Measurements from ENCODE around the gene RNF123.
"Not testable (repeated sequence)": the region's sequence is repeated elsewhere in the genome, so short reads cannot be mapped to it uniquely, and the experiment has no call there.

RNF123 gene

DNA sequence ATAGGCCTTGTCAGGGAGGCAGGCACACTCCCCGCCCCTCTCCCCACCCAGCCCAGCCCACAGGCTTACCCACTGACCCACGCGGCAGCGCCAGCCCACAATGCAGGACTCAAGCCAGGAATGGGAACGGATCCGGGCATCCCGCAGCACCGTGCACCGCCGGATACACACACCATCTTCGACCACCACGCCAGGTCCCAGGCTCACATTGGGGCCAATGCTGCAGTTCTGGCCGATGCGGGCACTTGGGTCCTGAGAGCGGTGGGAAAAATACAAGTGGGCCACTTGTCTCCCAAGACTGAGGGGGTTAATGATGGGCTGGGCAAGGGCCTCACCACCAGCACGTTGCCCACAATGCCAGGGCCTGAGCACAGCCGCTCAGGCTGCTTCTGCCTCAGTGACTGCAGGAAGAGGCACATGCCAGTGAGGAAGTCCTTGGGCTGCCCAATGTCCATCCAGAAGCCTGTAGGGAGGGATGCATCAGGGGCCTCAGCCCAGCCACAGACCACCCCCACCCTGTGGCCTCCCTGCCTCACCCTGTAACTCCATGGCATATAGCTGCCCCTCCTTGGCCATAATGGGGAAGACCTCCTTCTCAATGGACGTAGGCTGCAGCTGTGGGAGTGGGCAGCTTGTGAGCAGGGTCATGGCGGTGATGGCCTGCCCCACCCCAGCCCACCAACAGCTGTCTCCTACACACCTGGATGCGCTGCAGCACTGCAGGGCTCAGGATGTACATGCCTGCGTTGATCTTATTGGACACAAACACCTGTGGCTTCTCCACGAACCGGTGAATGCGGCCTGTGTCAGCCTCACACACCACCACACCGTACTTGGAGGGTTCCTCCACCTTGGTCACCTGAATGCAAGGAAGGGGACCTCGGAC, 32.8 kb downstream of the RNF123 start:
- DNase-seq = no peak

DNA sequence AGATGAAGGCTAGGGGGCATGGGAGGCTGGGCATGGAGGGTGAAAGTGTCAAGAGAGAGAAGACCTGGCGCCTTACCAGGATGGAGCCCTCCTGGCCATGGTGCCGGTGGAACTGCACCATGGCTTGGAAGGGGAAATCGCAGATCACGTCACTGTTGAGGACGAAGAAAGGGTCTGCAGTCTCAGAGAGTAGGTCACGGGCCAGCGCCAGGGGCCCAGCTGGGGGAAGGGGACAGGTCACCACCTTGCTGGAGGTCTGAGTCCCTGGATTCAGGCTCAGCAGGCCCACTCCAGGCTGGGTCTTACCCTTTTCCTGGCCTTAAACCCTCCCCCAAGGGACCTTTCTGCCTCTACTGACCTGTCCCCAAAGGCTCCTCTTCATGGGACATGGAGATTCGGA, 33.5 kb downstream of the RNF123 start:
- DNase-seq = no peak

GRCh38 chr3:49723296-49723627, 33.9 kb downstream of the RNF123 start:
- peak; percentile 2 for DNase-seq

- peak; percentile 86 for DNase-seq
Measured at GRCh38 chr3:49723628-49724551, 34.5 kb downstream of the RNF123 start, which contains the start of gene GMPPB. Gene GMPPB, minus strand, starts transcription at chr3:49723951. Its CDS starts 225 bp downstream, at chr3:49723726.

DNA sequence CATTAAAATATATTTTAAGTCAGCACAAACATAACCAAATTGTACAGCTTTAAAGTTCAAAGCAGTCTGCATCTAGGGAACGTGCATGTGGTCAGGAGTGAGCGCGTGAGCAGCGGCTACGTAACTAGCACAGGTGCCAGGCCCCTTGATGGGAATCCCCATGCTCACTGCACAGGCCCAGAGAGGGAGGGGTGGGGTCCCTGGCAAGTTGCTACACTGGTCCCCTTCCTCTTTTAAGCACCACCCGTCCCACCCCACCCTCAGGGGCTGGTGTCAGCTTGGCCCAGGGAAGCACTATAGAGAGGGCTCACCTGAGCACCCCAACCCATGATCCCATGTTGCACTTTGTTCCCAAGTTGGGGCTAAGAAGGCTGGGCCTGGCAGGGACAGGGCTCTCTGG, 35.2 kb downstream of the RNF123 start:
- no peak for DNase-seq

- DNase-seq = no peak
Measured at GRCh38 chr3:49725906-49726681, 36.7 kb downstream of the RNF123 start.

DNA sequence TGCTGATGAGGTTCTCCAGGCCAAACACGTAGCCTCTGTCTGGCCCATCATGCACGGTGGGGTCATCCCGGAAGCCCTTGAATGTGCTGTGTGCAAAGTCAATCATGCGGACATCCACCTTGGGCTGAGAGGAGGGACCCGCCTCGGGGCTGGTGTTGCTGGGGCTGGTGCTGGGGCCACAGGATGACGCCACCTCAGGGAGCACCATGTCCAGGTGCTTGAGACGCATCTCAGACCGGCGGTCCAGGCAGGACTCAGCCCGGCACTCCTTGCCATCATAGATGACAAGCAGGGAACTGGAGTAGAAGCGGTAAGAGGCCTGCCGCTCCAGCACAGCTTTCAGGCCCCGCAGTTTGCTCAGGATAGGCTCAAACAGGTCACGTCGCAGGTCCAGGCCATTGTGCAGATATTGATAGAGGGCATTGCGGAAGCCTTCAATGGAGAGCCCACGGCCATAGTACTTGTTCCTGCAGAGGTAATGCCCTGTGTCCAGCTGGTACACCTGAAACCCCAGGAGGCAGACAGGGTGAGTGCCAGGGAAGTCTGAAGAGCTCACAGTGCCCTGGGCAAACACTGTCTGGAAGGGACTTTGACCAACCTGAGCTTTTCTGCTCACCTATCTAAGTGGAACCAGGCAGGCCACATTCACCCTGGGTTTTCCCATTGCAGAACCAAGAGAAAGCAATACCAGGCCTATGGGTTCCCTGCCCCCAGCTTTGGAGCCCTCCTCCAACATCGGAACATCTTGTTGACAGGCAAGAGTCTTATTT, 38.0 kb downstream of the RNF123 start:
- DNase-seq = no peak

DNA sequence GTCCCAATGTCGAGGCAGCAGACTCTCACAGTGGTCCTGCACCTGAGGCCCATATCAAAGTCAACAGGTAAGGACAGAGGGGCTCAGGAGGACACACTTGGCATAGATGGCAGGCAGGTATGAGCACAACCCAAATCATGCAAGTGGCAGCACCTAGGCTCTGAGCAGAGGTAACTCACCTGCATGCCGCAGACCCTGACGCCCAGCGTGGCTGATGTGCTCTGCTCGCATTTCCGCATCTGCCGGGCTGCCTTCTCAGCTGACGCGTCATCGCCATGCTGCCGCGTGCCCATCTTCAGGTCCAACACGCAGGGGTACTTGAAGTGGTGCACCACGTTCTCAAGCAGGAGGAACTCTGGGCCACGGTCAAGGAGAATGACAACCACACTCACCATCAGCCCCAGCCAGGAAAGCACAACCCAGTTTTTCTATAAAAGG, 38.6 kb downstream of the RNF123 start:
- no peak for DNase-seq

DNA sequence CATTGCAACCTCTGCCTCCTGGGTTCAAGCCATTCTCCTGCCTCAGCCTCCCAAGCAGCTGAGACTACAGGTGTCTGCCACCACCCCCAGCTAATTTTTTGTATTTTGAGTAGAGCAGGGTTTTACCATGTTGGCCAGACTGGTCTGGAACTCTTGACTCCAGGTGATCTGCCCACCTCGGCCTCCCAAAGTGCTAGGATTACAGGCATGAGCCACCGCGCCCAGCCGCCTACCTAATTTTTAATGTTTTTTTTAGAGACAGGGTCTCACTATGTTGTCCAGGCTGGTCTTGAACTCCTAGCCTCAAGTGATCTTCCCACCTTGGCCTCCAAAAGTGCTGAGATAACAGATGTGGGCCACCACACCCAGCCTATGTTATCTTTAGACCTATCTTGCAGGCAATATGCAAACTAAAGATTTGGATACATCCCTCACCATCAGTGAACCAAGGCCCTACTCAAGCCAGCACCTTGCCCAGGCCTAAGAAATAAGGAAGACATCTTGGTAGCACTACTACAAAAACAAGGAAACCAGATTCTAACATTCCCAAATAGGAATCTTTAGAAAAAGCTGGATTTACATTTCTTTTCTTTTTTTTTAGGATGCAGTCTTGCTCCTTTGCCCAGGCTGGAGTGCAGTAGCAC, 40.7 kb downstream of the RNF123 start:
- no peak for DNase-seq

DNA sequence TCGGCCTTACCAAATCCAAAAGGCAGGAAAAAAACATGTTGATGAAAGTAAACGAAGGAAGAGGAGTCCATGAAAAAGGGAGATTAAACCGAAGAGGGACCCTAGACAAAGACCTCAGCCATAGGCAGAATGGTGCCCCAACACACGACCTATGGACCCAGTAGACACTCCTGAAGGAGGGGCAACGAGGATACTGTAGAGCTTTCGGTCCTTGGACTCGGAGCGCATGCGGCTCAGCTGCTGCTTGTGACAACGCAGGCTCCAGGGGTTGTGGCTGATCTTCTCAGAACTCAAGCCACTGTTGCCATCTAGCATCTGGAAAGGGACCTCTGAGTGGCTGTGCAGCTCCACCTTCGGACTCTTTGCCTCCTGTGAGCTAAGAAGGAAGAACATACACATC, 43.2 kb downstream of the RNF123 start:
- DNase-seq = no peak

DNA sequence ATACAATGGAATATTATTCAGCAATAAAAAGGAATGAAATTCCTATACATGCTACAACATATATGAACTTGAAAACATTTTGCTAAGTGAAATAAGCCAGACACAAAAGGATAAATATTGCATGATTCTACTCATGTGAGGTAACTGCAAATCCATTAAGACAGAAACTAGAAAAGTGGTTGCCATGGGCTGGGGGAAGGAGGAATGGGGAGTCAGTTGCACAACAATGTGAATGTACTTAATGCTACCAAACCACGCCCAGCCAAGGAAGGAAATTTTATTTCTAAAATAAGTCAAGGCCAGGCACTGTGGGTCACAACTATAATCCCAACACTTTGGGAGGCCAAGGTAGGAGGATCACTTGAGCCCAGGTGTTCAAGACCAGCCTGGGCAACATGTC, 44.2 kb downstream of the RNF123 start:
- DNase-seq = no peak

- no peak for DNase-seq
Measured at GRCh38 chr3:49734752-49735151, 45.4 kb downstream of the RNF123 start.

DNA sequence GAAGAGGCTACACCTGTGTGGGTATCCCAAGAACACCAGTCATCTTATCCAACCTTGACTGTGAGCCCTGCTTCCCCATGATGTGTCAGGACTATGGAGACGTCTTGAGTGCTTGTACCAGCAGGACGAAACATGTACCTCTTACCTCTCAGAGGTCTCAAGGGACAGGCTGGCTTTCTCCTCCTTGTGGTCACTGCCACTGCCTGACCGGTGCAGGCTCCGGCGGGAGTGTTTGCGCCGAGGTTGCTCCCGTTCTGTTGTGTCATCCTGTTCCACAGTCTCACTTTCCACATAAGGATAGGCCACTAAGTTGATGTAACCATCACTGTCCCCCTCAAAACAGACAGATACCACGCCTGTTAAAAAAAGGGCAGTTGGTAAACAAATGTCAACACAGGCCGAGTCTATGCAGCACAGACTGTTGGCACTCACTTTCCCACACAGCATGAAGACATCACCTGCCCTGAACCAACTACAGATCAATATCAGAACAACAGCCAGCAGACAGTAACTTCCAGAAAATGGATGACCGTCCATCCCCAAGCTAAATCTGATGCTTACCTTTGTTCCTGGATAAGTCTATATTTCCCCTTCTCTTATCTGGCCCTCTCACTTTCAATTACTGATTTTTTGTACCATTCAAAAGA, 48.8 kb downstream of the RNF123 start:
- DNase-seq = no peak

DNA sequence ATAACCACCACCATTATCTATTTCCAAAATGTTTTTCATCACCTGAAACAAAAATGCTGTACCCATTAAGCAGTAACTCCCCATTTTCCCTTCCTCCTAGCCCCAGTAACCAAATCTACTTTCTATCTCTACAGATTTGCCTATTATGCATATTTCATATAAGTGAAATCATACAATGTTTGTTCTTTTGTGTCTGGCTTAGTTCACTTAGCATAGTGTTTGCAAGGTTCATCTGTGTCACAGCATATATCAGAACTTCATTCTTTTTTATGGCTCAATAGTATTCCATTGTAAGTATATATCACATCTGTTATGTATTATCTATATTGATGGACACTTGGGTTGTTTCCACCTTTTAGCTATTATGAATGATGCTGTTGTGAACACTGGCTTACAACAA, 51.1 kb downstream of the RNF123 start:
- no peak for DNase-seq

- no peak for DNase-seq
Measured at GRCh38 chr3:49745986-49746385, 56.6 kb downstream of the RNF123 start.

- DNase-seq = no peak
Measured at GRCh38 chr3:49747792-49748480, 58.6 kb downstream of the RNF123 start.

DNA sequence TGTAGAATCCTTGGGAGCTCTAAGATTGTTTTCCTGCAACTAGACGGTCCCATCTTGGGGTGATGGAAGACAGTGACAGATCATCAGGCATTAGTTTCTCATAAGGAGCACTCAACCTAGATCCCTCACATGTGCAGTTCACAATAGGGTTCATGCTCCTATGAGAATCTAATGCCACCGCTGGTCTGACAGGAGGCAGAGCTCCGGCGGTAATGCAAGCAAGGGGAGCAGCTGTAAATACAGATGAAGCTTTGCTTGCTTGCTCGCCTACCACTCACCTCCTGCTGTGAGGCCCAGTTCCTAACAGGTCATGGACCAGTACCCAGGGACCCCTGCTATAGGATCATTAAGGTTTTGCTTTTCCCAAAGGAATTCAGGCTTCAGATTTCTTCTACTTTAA, 59.5 kb downstream of the RNF123 start:
- not testable (repeated sequence) for DNase-seq

GRCh38 chr3:49750056-49750455, 60.7 kb downstream of the RNF123 start:
- no peak for DNase-seq

GRCh38 chr3:49751501-49751900, 62.1 kb downstream of the RNF123 start:
- DNase-seq = no peak

DNA sequence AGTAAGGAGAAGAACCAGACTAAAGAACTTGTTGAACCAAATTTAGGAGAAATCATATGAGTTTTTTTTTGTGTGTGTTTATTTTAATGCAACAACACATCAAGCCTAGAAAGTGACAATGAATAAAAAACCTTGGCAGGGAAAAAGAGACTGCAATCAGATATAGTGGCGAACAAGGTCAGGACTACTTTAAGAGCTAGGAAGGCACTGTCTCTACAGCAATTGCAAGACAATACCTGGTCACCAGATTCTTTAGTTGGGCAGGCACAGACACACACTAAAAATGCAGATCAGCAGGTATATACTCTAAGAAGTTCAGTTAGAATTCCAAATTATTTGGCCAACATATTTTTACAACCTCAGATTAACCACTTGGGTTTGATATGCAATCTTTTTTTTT, 65.2 kb downstream of the RNF123 start:
- no peak for DNase-seq

DNA sequence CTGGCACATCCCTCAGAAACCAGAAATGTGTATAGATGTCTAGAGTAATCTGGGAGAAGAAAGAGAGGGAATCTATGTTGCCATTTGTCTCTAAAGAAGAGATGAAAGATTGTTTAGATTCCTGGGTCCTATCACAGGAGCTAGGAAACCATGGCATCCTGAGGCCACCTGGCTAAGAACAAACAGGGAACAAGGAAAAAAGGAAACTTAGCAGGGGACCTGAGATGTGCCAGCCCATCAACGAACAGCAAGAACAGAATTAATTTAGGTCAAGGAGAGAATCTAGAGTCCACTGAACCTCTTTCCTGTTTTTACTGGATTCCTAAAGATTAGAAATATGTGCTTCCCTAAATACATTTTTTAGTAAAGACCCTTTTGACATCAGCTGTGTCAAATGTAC, 66.7 kb downstream of the RNF123 start:
- no peak for DNase-seq

Data from NCI-H774 (cell line).